OCI-LY3 (cell line): ENCODE data around the gene GLDN.

Experiments
- H2AFZ ChIP-seq: fragments of 200-600, 300-600 bp; shearing (Covaris generic); 2 replicates; pipeline ENCODE4 v1.6.0; 2014; ENCODE audit warnings: antibody characterized with exemption, low read depth, low read length
- H3K27ac ChIP-seq: fragments of 200-600, 300-600 bp; sonication (generic); 2 replicates; pipeline ENCODE4 v1.5.1; 2014; ENCODE audit warnings: mild to moderate bottlenecking, low read length, moderate library complexity, mixed read lengths
- H3K27me3 ChIP-seq: fragments of 200-600, 300-600 bp; sonication (generic); 2 replicates; pipeline ENCODE4 v1.6.1; 2014; ENCODE audit warnings: low read depth, low read length, mixed read lengths
- H3K36me3 ChIP-seq: fragments of 200-600, 300-600 bp; sonication (generic); replicated peaks from 2 replicates; pipeline ENCODE3; 2014; ENCODE audit warnings: low read depth, low read length, mixed read lengths
- H3K4me1 ChIP-seq: fragments of 300-600, 200-600 bp; sonication (generic); 2 replicates; pipeline ENCODE4 v1.6.1; 2014; ENCODE audit warnings: low read length, mixed read lengths
- H3K4me2 ChIP-seq: fragments of 200-600, 300-600 bp; sonication (generic); 2 replicates; pipeline ENCODE4 v1.6.1; 2014; ENCODE audit warnings: low read length, mixed read lengths
- H3K4me3 ChIP-seq: fragments of 300-600, 200-600 bp; sonication (generic); 2 replicates; pipeline ENCODE4 v1.5.1; 2014; ENCODE audit warnings: antibody characterized with exemption, mild to moderate bottlenecking, low read length, moderate library complexity
- H3K79me2 ChIP-seq: fragments of 300-600, 200-600 bp; shearing (Covaris generic); 2 replicates; pipeline ENCODE4 v1.6.1; 2014; ENCODE audit warnings: mild to moderate bottlenecking, low read length, mixed read lengths
- H3K9ac ChIP-seq: fragments of 300-600, 200-600 bp; shearing (Covaris generic); 2 replicates; pipeline ENCODE4 v1.6.0; 2014; ENCODE audit warnings: mild to moderate bottlenecking, low read length, moderate library complexity
- H3K9me3 ChIP-seq: fragments of 200-600, 300-600 bp; shearing (Covaris generic); 2 replicates; pipeline ENCODE4 v1.6.1; 2014; ENCODE audit warnings: low read length, mixed read lengths; ENCODE audit not compliant: insufficient read depth
- H4K20me1 ChIP-seq: fragments of 200-600, 300-600 bp; sonication (generic); 2 replicates; pipeline ENCODE4 v1.6.1; 2016; ENCODE audit warnings: low read length, mixed read lengths; ENCODE audit not compliant: insufficient read depth
- CTCF ChIP-seq: fragments of 200-600, 300-600 bp; sonication (generic); IDR thresholded peaks from 2 replicates; pipeline ENCODE4 v1.5.1; 2014; ENCODE audit warnings: antibody characterized with exemption, low read length, low read depth
- EZH2phosphoT487 ChIP-seq: fragments of 200-600 bp; shearing (Covaris generic); IDR thresholded peaks from 2 replicates; pipeline ENCODE4 v1.6.1; 2018; ENCODE audit warnings: antibody characterized with exemption, mixed run types, low read depth

The GLDN gene

GRCh38 chr15:51401051-51401780 is 59.8 kb downstream of the GLDN start:
- TF ChIP-seq CTCF, result no peak
- no peak for TF ChIP-seq EZH2phosphoT487
- Histone ChIP-seq H3K9me3 (no peaks in the 10 kb centered on the region), H3K4me3 (peak overlapping the region; percentile 33), H3K4me1 (peaks cover 14% of the 10 kb centered on the region), H2AFZ (peak overlapping the region; percentile 66; the same call in 1 of the 2 replicates), H3K36me3 (no peaks in the 10 kb centered on the region), H3K9ac (no peak overlapping the region), H3K27ac (no peak overlapping the region), H3K27me3 (peaks cover 9% of the 10 kb centered on the region; the same call in 1 of the 2 replicates), H3K4me2 (peak overlapping the region; percentile 72), H4K20me1 (no peaks in the 10 kb centered on the region), H3K79me2 (no peaks in the 10 kb centered on the region)

GRCh38 chr15:51401872-51402517 is 60.5 kb downstream of the GLDN start:
- no peak overlapping the region for H3K9ac ChIP-seq
- H2AFZ ChIP-seq, result peak overlapping the region; percentile 66; the same call in 1 of the 2 replicates
- H3K4me1 ChIP-seq, result peaks cover 14% of the 10 kb centered on the region
- H3K9me3 ChIP-seq, result no peaks in the 10 kb centered on the region
- peaks cover 9% of the 10 kb centered on the region; the same call in 1 of the 2 replicates for H3K27me3 ChIP-seq
- H3K36me3 ChIP-seq, result no peaks in the 10 kb centered on the region
- TF ChIP-seq EZH2phosphoT487 (no peak), CTCF (peak; percentile 94)
- H3K4me3 ChIP-seq, result peak overlapping the region; percentile 33
- H3K4me2 ChIP-seq, result peak overlapping the region; percentile 72
- no peaks in the 10 kb centered on the region for H4K20me1 ChIP-seq
- no peaks in the 10 kb centered on the region for H3K79me2 ChIP-seq
- H3K27ac ChIP-seq, result no peak overlapping the region

GRCh38 chr15:51403072-51403878 is 61.8 kb downstream of the GLDN start:
- TF ChIP-seq CTCF (peak; percentile 88), EZH2phosphoT487 (no peak)
- Histone ChIP-seq H2AFZ (peak overlapping the region; percentile 18; the same call in 1 of the 2 replicates), H3K27ac (no peak overlapping the region), H4K20me1 (no peaks in the 10 kb centered on the region), H3K9me3 (no peaks in the 10 kb centered on the region), H3K9ac (no peak overlapping the region), H3K79me2 (no peaks in the 10 kb centered on the region), H3K4me2 (peak overlapping the region; percentile 54), H3K27me3 (peaks cover 9% of the 10 kb centered on the region; the same call in 1 of the 2 replicates), H3K36me3 (no peaks in the 10 kb centered on the region), H3K4me1 (peaks cover 14% of the 10 kb centered on the region), H3K4me3 (peak overlapping the region; percentile 20)
